Neuronal stem cell (in vitro differentiated cells): ENCODE measurements around the gene PIGN.

Experiments
- DNase-seq: peaks from one replicate; pipeline ENCODE4 v3.0.0-alpha.2; 2013; ENCODE audit warnings: low spot score
- H2AFZ ChIP-seq: one replicate; pipeline ENCODE4 v1.6.1; 2013; ENCODE audit warnings: mild to moderate bottlenecking, low read length, inconsistent platforms
- H2AK5ac ChIP-seq: 2 replicates; pipeline ENCODE4 v1.6.1; 2013; ENCODE audit warnings: low read depth, mild to moderate bottlenecking, inconsistent platforms, low read length, moderate library complexity, mixed read lengths
- H2BK120ac ChIP-seq: 2 replicates; pipeline ENCODE4 v1.6.1; 2013; ENCODE audit warnings: low read depth, mild to moderate bottlenecking, inconsistent platforms, low read length, moderate library complexity, mixed read lengths
- H2BK12ac ChIP-seq: one replicate; pipeline ENCODE4 v1.6.1; 2013; ENCODE audit warnings: low read length, inconsistent platforms
- H2BK15ac ChIP-seq: 2 replicates; pipeline ENCODE4 v1.6.1; 2013; ENCODE audit warnings: mild to moderate bottlenecking, low read length, inconsistent platforms, mixed read lengths
- H2BK5ac ChIP-seq: one replicate; pipeline ENCODE4 v1.6.1; 2013; ENCODE audit warnings: inconsistent platforms, mild to moderate bottlenecking, low read length, moderate library complexity
- H3K14ac ChIP-seq: one replicate; pipeline ENCODE4 v1.6.1; 2013; ENCODE audit warnings: low read length, inconsistent platforms
- H3K18ac ChIP-seq: 2 replicates; pipeline ENCODE4 v1.6.1; 2013; ENCODE audit warnings: low read length, inconsistent platforms
- H3K23ac ChIP-seq: 2 replicates; pipeline ENCODE4 v1.6.1; 2013; ENCODE audit warnings: low read depth, mild to moderate bottlenecking, mixed read lengths, low read length, inconsistent platforms; ENCODE audit not compliant: poor library complexity
- H3K27ac ChIP-seq: replicated peaks from 3 replicates; pipeline ENCODE4 v1.5.1; 2013; ENCODE audit warnings: low read length, inconsistent platforms
- H3K27me3 ChIP-seq, 3 experiments: 2 replicates each; pipeline ENCODE4 v1.6.1; 2013; ENCODE audit warnings: low read length in 3 of 3, mild to moderate bottlenecking in 2 of 3, inconsistent platforms in 1 of 3, low read depth in 1 of 3, mixed read lengths in 1 of 3, moderate library complexity in 1 of 3; ENCODE audit not compliant: control insufficient read depth in 3 of 3, insufficient read depth in 3 of 3
- H3K36me3 ChIP-seq, 2 donors: replicated peaks in 1 of 2; 2 replicates each; pipeline ENCODE4 v1.6.1; 2013; ENCODE audit warnings: low read length in 2 of 2; ENCODE audit not compliant: control insufficient read depth in 2 of 2, insufficient read depth in 2 of 2
- H3K4ac ChIP-seq: 2 replicates; pipeline ENCODE4 v1.6.1; 2013; ENCODE audit warnings: inconsistent platforms, mild to moderate bottlenecking, low read length, moderate library complexity
- H3K4me1 ChIP-seq, 2 donors: 1 replicate in 1 of 2; 2 replicates in 1 of 2; pipeline ENCODE4 v1.6.1; 2013; ENCODE audit warnings: low read length in 2 of 2, low read depth in 1 of 2; ENCODE audit not compliant: control insufficient read depth in 2 of 2, insufficient read depth in 1 of 2
- H3K4me2 ChIP-seq: one replicate; pipeline ENCODE4 v1.6.1; 2013; ENCODE audit warnings: mild to moderate bottlenecking, low read length, inconsistent platforms; ENCODE audit not compliant: insufficient read depth, poor library complexity, severe bottlenecking
- H3K4me3 ChIP-seq, 2 donors: 2 replicates each; pipeline ENCODE4 v1.5.1; 2013; ENCODE audit warnings: low read length in 2 of 2, mild to moderate bottlenecking in 2 of 2, inconsistent platforms in 1 of 2, moderate library complexity in 1 of 2
- H3K79me1 ChIP-seq: one replicate; pipeline ENCODE4 v1.6.1; 2013; ENCODE audit warnings: low read depth, mild to moderate bottlenecking, inconsistent platforms, low read length, moderate library complexity
- H3K9ac ChIP-seq: one replicate; pipeline ENCODE4 v1.6.1; 2013; ENCODE audit warnings: mild to moderate bottlenecking, low read depth, low read length, inconsistent platforms; ENCODE audit not compliant: poor library complexity
- H3K9me3 ChIP-seq, 2 donors: replicated peaks in 1 of 2; 2 replicates each; pipeline versions ENCODE3 to v1.6.1; 2013; ENCODE audit warnings: low read length in 2 of 2, mild to moderate bottlenecking in 2 of 2, inconsistent platforms in 1 of 2, low read depth in 1 of 2, mixed read lengths in 1 of 2, moderate library complexity in 1 of 2; ENCODE audit not compliant: control insufficient read depth in 2 of 2, insufficient read depth in 1 of 2
- H4K8ac ChIP-seq: one replicate; pipeline ENCODE4 v1.6.1; 2013; ENCODE audit warnings: low read depth, mild to moderate bottlenecking, inconsistent platforms, low read length, moderate library complexity
- H4K91ac ChIP-seq: one replicate; pipeline ENCODE4 v1.6.1; 2013; ENCODE audit warnings: low read length, low read depth, mild to moderate bottlenecking, inconsistent platforms; ENCODE audit not compliant: poor library complexity
- WGBS, 2 donors: extraction: QIAGEN DNeasy Blood & Tissue Kit; methylation state at CpG; one replicate each; pipeline ENCODE4 v1.1.7; 2013; ENCODE audit warnings: missing lambda C conversion rate in 2 of 2, mixed read lengths in 1 of 2; ENCODE audit not compliant: insufficient read length in 2 of 2, insufficient replicate concordance in 1 of 2; ENCODE audit errors: extremely low coverage in 2 of 2; 5-methylcytosine and 5-hydroxymethylcytosine counted together

The PIGN gene

GRCh38 chr18:62183578-62184195, 3.2 kb downstream of the PIGN start:
- Histone ChIP-seq H3K27me3 (no peaks in the 10 kb centered on the region), H3K4me2 (no peak overlapping the region), H3K9ac (no peak overlapping the region), H2BK15ac (no peak overlapping the region), H4K91ac (no peak overlapping the region), H4K8ac (no peak overlapping the region), H3K36me3 (no peaks in the 10 kb centered on the region), H2AFZ (no peak overlapping the region), H3K4me3 (no peak overlapping the region), H3K79me1 (peaks cover 6% of the 10 kb centered on the region), H3K4me1 (peaks cover 0 to 6% of the 10 kb centered on the region in 2 donors), H3K14ac (no peak overlapping the region), H2BK12ac (no peak overlapping the region), H3K27ac (no peak overlapping the region), H2AK5ac (no peak overlapping the region), H3K9me3 (no peaks in the 10 kb centered on the region), H2BK5ac (no peak overlapping the region), H3K4ac (no peak overlapping the region), H2BK120ac (no peak overlapping the region), H3K23ac (no peak overlapping the region), H3K18ac (no peak overlapping the region)
- WGBS, 2 donors: no CpG with 5 or more reads among the region's 2 CpGs
- DNase-seq: peak; percentile 33

DNA sequence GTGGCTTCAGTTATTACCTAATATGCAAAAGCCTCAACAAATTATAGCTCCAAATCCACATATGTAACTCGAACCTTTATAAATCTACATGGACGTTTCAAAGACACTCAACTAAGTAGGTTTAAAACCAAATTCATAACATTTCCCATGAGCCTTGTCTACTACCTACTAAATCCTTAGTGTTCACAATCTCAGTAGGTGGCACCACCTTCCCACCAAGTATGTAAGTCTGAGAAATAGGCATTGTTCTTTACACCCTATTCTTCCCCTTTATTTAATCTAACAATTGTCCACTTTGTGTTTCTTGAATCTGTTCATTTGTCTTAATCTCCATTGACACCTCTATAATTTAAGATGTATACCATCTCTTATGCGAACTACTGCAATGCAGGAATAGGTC, 4.6 kb downstream of the PIGN start:
- Histone ChIP-seq H3K18ac (no peak overlapping the region), H3K23ac (no peak overlapping the region), H2AFZ (no peak overlapping the region), H2BK5ac (no peak overlapping the region), H2BK120ac (no peak overlapping the region), H3K27me3 (no peaks in the 10 kb centered on the region), H2AK5ac (no peak overlapping the region), H3K4ac (no peak overlapping the region), H4K91ac (no peak overlapping the region), H3K79me1 (peaks cover under 1% of the 10 kb centered on the region), H3K4me3 (no peak overlapping the region), H3K4me1 (peaks cover 0 to 4% of the 10 kb centered on the region in 2 donors), H3K36me3 (no peaks in the 10 kb centered on the region), H3K4me2 (no peak overlapping the region), H3K14ac (no peak overlapping the region), H2BK15ac (no peak overlapping the region), H2BK12ac (no peak overlapping the region), H3K9ac (no peak overlapping the region), H3K27ac (no peak overlapping the region), H3K9me3 (no peaks in the 10 kb centered on the region), H4K8ac (no peak overlapping the region)
- WGBS, 2 donors: no CpG with 5 or more reads among the region's 3 CpGs
- DNase-seq: no peak

GRCh38 chr18:62179213-62179612, 7.6 kb downstream of the PIGN start:
- no peak overlapping the region for H4K91ac ChIP-seq
- H4K8ac ChIP-seq: no peak overlapping the region
- no peak overlapping the region for H2BK15ac ChIP-seq
- H2AK5ac ChIP-seq: no peak overlapping the region
- no peak for DNase-seq
- no CpG with 5 or more reads among the region's 4 CpGs for WGBS, 2 donors
- no peak overlapping the region for H2BK12ac ChIP-seq
- no peak overlapping the region for H3K4ac ChIP-seq
- no peak overlapping the region for H3K23ac ChIP-seq
- no peak overlapping the region for H3K27ac ChIP-seq
- H3K18ac ChIP-seq: no peak overlapping the region
- no peak overlapping the region for H2BK120ac ChIP-seq
- no peaks in the 10 kb centered on the region for H3K79me1 ChIP-seq
- no peaks in the 10 kb centered on the region for H3K36me3 ChIP-seq
- H2BK5ac ChIP-seq: no peak overlapping the region
- H3K27me3 ChIP-seq: no peaks in the 10 kb centered on the region
- H3K9me3 ChIP-seq: no peaks in the 10 kb centered on the region
- no peak overlapping the region for H3K4me3 ChIP-seq
- no peak overlapping the region for H3K14ac ChIP-seq
- H3K4me1 ChIP-seq: no peaks in the 10 kb centered on the region
- no peak overlapping the region for H3K4me2 ChIP-seq
- H2AFZ ChIP-seq: no peak overlapping the region
- no peak overlapping the region for H3K9ac ChIP-seq

GRCh38 chr18:62177271-62177670, 9.6 kb downstream of the PIGN start:
- Histone ChIP-seq H2BK12ac (no peak overlapping the region), H3K4ac (no peak overlapping the region), H2BK15ac (no peak overlapping the region), H3K4me2 (no peak overlapping the region), H3K36me3 (no peaks in the 10 kb centered on the region), H3K14ac (no peak overlapping the region), H2BK120ac (no peak overlapping the region), H4K8ac (no peak overlapping the region), H3K4me1 (no peaks in the 10 kb centered on the region), H2BK5ac (no peak overlapping the region), H3K79me1 (peaks cover 1% of the 10 kb centered on the region), H3K9me3 (no peaks in the 10 kb centered on the region), H2AK5ac (no peak overlapping the region), H2AFZ (no peak overlapping the region), H3K27ac (no peak overlapping the region), H3K4me3 (no peak overlapping the region), H3K9ac (no peak overlapping the region), H3K18ac (no peak overlapping the region), H3K27me3 (no peaks in the 10 kb centered on the region), H4K91ac (no peak overlapping the region), H3K23ac (no peak overlapping the region)
- no CpG with 5 or more reads among the region's 3 CpGs for WGBS, 2 donors
- no peak for DNase-seq
